Breast epithelium (tissue), 3 donors: ENCODE measurements around the gene ZNF236.

Source experiments
- POLR2AphosphoS5 ChIP-seq, 3 donors: sonication (generic); formaldehyde crosslinking; IDR thresholded peaks; one replicate each; pipeline ENCODE4 v1.6.1; 2017; ENCODE audit warnings: antibody characterized with exemption in 3 of 3
- TF ChIP-seq, protein P1 (sequence below), 3 donors: fragments of 450-650 bp; IDR thresholded peaks; one replicate each; pipeline ENCODE4 v1.5.1; 2016 to 2017; ENCODE audit warnings: antibody characterized with exemption in 3 of 3, mild to moderate bottlenecking in 3 of 3, moderate library complexity in 3 of 3

DNA sequence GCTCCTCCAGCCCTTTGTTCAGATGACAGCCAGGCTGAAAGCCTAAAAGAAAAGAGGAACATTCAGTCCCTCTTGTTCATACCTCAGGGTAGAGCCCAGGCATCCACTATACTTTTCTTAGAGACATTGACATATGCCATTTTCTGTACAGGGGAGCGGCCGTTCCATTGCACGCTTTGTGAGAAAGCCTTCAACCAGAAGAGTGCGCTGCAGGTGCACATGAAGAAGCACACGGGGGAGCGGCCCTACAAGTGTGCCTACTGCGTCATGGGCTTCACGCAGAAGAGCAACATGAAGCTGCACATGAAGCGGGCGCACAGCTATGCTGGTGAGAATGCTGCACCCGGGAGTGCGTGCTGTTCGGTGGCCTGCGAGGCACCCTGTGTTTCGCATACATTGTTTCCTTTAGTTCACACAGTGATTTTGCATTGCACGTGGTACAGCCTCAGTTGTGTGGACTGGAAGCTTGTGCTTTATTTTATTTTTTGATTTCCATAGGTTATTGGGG lies 138.2 kb downstream of the ZNF236 start:
- TF ChIP-seq, protein P1, sequence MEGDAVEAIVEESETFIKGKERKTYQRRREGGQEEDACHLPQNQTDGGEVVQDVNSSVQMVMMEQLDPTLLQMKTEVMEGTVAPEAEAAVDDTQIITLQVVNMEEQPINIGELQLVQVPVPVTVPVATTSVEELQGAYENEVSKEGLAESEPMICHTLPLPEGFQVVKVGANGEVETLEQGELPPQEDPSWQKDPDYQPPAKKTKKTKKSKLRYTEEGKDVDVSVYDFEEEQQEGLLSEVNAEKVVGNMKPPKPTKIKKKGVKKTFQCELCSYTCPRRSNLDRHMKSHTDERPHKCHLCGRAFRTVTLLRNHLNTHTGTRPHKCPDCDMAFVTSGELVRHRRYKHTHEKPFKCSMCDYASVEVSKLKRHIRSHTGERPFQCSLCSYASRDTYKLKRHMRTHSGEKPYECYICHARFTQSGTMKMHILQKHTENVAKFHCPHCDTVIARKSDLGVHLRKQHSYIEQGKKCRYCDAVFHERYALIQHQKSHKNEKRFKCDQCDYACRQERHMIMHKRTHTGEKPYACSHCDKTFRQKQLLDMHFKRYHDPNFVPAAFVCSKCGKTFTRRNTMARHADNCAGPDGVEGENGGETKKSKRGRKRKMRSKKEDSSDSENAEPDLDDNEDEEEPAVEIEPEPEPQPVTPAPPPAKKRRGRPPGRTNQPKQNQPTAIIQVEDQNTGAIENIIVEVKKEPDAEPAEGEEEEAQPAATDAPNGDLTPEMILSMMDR (IDR thresholded peaks at IDR 0.05), result no peak
- TF ChIP-seq POLR2AphosphoS5 (IDR thresholded peaks at IDR 0.05), result no peak
